ENCODE measurements around the gene PHACTR1. TPM values are rescaled to one million over a fixed set of nuclear protein-coding genes. Genes with fewer than 3 reads are reported as not detected.

The PHACTR1 gene
- polyA plus RNA-seq, 1 donor: 5.8 TPM

GRCh38 chr6:13273202-13273930 is 556.8 kb downstream of the PHACTR1 start:
- DNase-seq: no peak

- DNase-seq: no peak
Observed at GRCh38 chr6:13273931-13274706, 557.6 kb downstream of the PHACTR1 start.

- DNase-seq: no peak
Observed at GRCh38 chr6:13274707-13275434, 558.3 kb downstream of the PHACTR1 start.

- DNase-seq: no peak
Observed at GRCh38 chr6:13275435-13275989, 558.9 kb downstream of the PHACTR1 start.

- DNase-seq: no peak
Observed at GRCh38 chr6:13277231-13277630, 560.7 kb downstream of the PHACTR1 start.

GRCh38 chr6:13278164-13278563 is 561.6 kb downstream of the PHACTR1 start:
- no peak for DNase-seq

GRCh38 chr6:13278991-13279390 is 562.4 kb downstream of the PHACTR1 start:
- no peak for DNase-seq

GRCh38 chr6:13280254-13280653 is 563.7 kb downstream of the PHACTR1 start:
- DNase-seq: no peak

- no peak for DNase-seq
Observed at GRCh38 chr6:13281686-13282085, 565.1 kb downstream of the PHACTR1 start.

- DNase-seq: no peak
Observed at GRCh38 chr6:13282393-13283069, 566.0 kb downstream of the PHACTR1 start.

- DNase-seq: no peak
Observed at GRCh38 chr6:13283331-13283730, 566.8 kb downstream of the PHACTR1 start.

GRCh38 chr6:13284646-13285045 is 568.1 kb downstream of the PHACTR1 start:
- DNase-seq: no peak

- no peak for DNase-seq
Observed at GRCh38 chr6:13285705-13286104, 569.1 kb downstream of the PHACTR1 start.

- no peak for DNase-seq
Observed at GRCh38 chr6:13286181-13286580, 569.6 kb downstream of the PHACTR1 start.

- no peak for DNase-seq
Observed at GRCh38 chr6:13287104-13287503, 570.5 kb downstream of the PHACTR1 start.

- DNase-seq: no peak
Observed at GRCh38 chr6:13288481-13288880, 571.9 kb downstream of the PHACTR1 start.

- no peak for DNase-seq
Observed at GRCh38 chr6:13288969-13289391, 572.4 kb downstream of the PHACTR1 start.

GRCh38 chr6:13289789-13290318 is 573.3 kb downstream of the PHACTR1 start:
- DNase-seq: no peak

- DNase-seq: no peak
Observed at GRCh38 chr6:13290335-13290734, 573.8 kb downstream of the PHACTR1 start.

GRCh38 chr6:13292774-13293173 is 576.2 kb downstream of the PHACTR1 start:
- no peak for DNase-seq

- DNase-seq: no peak
Observed at GRCh38 chr6:13294499-13295069, 578.0 kb downstream of the PHACTR1 start.

GRCh38 chr6:13295576-13295975 is 579.0 kb downstream of the PHACTR1 start:
- DNase-seq: no peak
